GM19395 (cell line): ENCODE data around the gene IFRD2.
"Not testable (repeated sequence)": the region's sequence is repeated elsewhere in the genome, so short reads cannot be mapped to it uniquely, and the experiment has no call there.

Experiments used
- ATAC-seq: cut with Tn5 transposase; IDR thresholded peaks from one replicate; pipeline ENCODE4 v1.9.1; 2021; ENCODE audit warnings: mild to moderate bottlenecking, moderate library complexity; ENCODE audit not compliant: unreplicated experiment

The IFRD2 gene

GRCh38 chr3:50268703-50269451 lies 23.4 kb downstream of the IFRD2 start, which contains the start of gene SEMA3B:
Gene SEMA3B (plus strand): TSS chr3:50269147. CDS start chr3:50269241, 94 bp downstream.
- no peak for ATAC-seq

- ATAC-seq: no peak
Measured at GRCh38 chr3:50268276-50268675, 24.0 kb downstream of the IFRD2 start.

GRCh38 chr3:50267280-50267913 lies 24.8 kb downstream of the IFRD2 start:
- ATAC-seq: no peak

GRCh38 chr3:50266836-50267235 lies 25.4 kb downstream of the IFRD2 start:
- no peak for ATAC-seq

- ATAC-seq: no peak
Measured at GRCh38 chr3:50266017-50266416, 26.2 kb downstream of the IFRD2 start.

- ATAC-seq: no peak
Measured at GRCh38 chr3:50265571-50265970, 26.7 kb downstream of the IFRD2 start.

GRCh38 chr3:50264964-50265485 lies 27.2 kb downstream of the IFRD2 start:
- no peak for ATAC-seq

GRCh38 chr3:50264383-50264963 lies 27.8 kb downstream of the IFRD2 start:
- ATAC-seq: no peak

- ATAC-seq: no peak
Measured at GRCh38 chr3:50263478-50264382, 28.5 kb downstream of the IFRD2 start.

- no peak for ATAC-seq
Measured at GRCh38 chr3:50262778-50263177, 29.5 kb downstream of the IFRD2 start.

- not testable (repeated sequence) for ATAC-seq
Measured at GRCh38 chr3:50262200-50262599, 30.0 kb downstream of the IFRD2 start.

- no peak for ATAC-seq
Measured at GRCh38 chr3:50261505-50261904, 30.7 kb downstream of the IFRD2 start.

GRCh38 chr3:50260942-50261441 lies 31.2 kb downstream of the IFRD2 start:
- ATAC-seq: no peak

GRCh38 chr3:50260027-50260941 lies 31.9 kb downstream of the IFRD2 start:
- ATAC-seq: peak; percentile 82

- ATAC-seq: peak; percentile 34
Measured at GRCh38 chr3:50259432-50260026, 32.7 kb downstream of the IFRD2 start.

GRCh38 chr3:50258979-50259378 lies 33.2 kb downstream of the IFRD2 start:
- ATAC-seq: no peak

GRCh38 chr3:50258029-50258680 lies 34.1 kb downstream of the IFRD2 start:
- no peak for ATAC-seq
